Activated T-helper 1 cell treated with anti-CD3 and anti-CD28 coated beads, Interleukin-2, amount 50 U/mL, for 16 hours (primary cell): ENCODE results near the gene KRTAP24-1.

Experiments
- DNase-seq, 2 donors: peaks; one replicate each; pipeline ENCODE4 v3.0.0-alpha.2; 2020; ENCODE audit warnings: low read depth in 1 of 2, low spot score in 1 of 2

The KRTAP24-1 gene

GRCh38 chr21:30234643-30235042, 48.1 kb downstream of the KRTAP24-1 start:
- no peak for DNase-seq

GRCh38 chr21:30234050-30234449, 48.7 kb downstream of the KRTAP24-1 start:
- no peak for DNase-seq

GRCh38 chr21:30233228-30234020, 49.3 kb downstream of the KRTAP24-1 start:
- no peak for DNase-seq

- no peak for DNase-seq
Observed at GRCh38 chr21:30232011-30232410, 50.7 kb downstream of the KRTAP24-1 start.
